ENCODE data around the gene CNKSR1. TPM values are rescaled to one million over a fixed set of nuclear protein-coding genes. Genes with fewer than 3 reads are reported as not detected.

Gene CNKSR1
- total and polyA plus RNA-seq, 2 of the 13 experiments (the other 11 are each of a cell fraction or from before 2014, with no cell fraction given), result 3.4 to 8.9 TPM

- TF ChIP-seq ZBTB21 (CRISPR knock-in tag; IDR thresholded peaks at IDR 0.05) (no peak), ATF5 (CRISPR knock-in tag; IDR thresholded peaks at IDR 0.05; ENCODE audit: low read depth) (no peak), ZFP41 (CRISPR knock-in tag; IDR thresholded peaks at IDR 0.05; ENCODE audit: borderline replicate concordance) (no peak), FLYWCH1 (CRISPR knock-in tag; IDR thresholded peaks at IDR 0.05) (no peak)
These were observed 8.1 kb upstream of the CNKSR1 start (continued) for GRCh38 chr1:26169198-26169554.

DNA sequence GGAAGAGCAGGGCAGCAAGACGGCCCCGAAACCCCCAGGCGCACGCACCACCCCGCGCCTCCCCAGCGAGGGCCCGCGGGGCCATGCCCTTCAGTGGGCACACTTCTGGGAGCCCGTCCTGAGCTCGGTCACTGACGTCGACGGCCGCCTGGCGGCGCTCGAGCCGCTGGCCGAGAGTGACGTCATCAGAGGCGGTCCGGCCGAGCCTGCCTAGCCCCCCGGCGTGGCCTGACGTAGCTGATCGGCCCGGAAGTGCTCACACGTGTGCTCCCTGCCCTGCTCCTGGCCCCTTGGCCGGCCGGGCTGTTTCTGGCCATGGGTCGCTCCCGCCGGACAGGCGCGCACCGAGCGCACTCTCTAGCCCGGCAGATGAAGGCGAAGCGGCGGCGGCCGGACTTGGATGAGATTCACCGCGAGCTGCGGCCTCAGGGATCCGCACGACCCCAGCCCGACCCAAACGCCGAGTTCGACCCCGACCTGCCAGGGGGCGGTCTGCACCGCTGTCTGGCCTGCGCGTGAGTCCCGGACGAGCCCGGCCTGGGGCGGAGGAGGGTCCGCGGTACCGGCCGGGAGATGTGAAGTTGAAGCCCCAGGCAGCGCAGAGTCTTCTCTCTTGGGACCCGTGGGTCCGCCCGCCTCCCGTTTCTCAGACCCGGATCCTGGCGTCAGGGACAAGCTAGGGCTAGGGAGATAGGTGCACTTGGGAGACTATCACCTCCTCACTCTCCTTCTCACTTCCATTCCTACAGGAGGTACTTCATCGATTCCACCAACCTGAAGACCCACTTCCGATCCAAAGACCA is 7.4 kb upstream of the CNKSR1 start, which contains the start of gene ZNF593:
Gene ZNF593 (plus strand): TSS at position 240 of the 803 bp plus-strand sequence. CDS start 76 bp downstream, at position 316.
- BruUV-seq (replicated peaks), result TSS peak; percentile 91
- CTCF ChIA-PET (ENCODE audit: low intra/inter-chr PET ratio, low total read pairs), result interaction anchor here (2.3 kb wide), 1 partner anchor 64 kb away, joined by 11 read pairs; the partner anchor contains the start of gene CEP85
- H4K20me1 ChIP-seq (ENCODE audit: insufficient read depth, low read length), result no peaks in the 10 kb centered on the region
- no peak for FAIRE-seq
- no peaks in the 10 kb centered on the region for H3K9me3 ChIP-seq (ENCODE audit: low read length)
- H3K36me3 ChIP-seq (replicated peaks in 1 of 2; ENCODE audit: control insufficient read depth in 1 of 2, insufficient read depth in 2 of 2, low read length in 2 of 2), result no peaks in the 10 kb centered on the region
- in situ Hi-C loops (cut with HindIII; ENCODE audit: extremely low pct_ligation_motif_present, low pct_unique_long_range_greater_than_20kb) (loop anchor here (10.0 kb wide), 1 partner anchor 275 kb away; no protein-coding TSS in a partner anchor), intact Hi-C loops (cut with micrococcal nuclease; ENCODE audit: unreplicated experiment) (loop anchor here (2.0 kb wide), 1 partner anchor 63 kb away; no protein-coding TSS in a partner anchor)
- H3K4me2 ChIP-seq (ENCODE audit: low read depth, low read length), result peak within 1 kb of the TSS; percentile 94
- POLR2A ChIA-PET, result interaction anchor here (0.6 to 1.6 kb wide), 12 partner anchors 9 to 350 kb away, joined by 3 to 31 read pairs (median 4); partner anchors contain the start of genes CEP85, DHDDS, MTFR1L and PDIK1L
- H2AFZ ChIP-seq (ENCODE audit: low read length), result peak within 1 kb of the TSS; percentile 57
- peak within 1 kb of the TSS; percentile 83 to 91 (median 90) for H3K4me3 ChIP-seq (replicated peaks in 1 of 3; ENCODE audit: insufficient read depth in 1 of 3, low read depth in 2 of 3, low read length in 3 of 3)
- peak; percentile 80 for DNase-seq (ENCODE audit: low spot score)
- H3K27ac ChIP-seq (ENCODE audit: extremely low read length, insufficient read depth, low read length), result peak within 1 kb of the TSS; percentile 60
- H3K27me3 ChIP-seq (ENCODE audit: control insufficient read depth in 1 of 2, insufficient read depth in 2 of 2, low read length in 2 of 2), result peaks cover 0 to 9% of the 10 kb centered on the region in 2 experiments; a peak in 4 of 5 replicates
- 0% methylated on average over 12 of the region's 76 CpGs for WGBS (ENCODE audit: low lambda C conversion rate)
- H3K4me1 ChIP-seq (ENCODE audit: insufficient read depth, low read length), result peaks cover 27% of the 10 kb centered on the region
- peak; percentile 93 for ATAC-seq
- H3K79me2 ChIP-seq (ENCODE audit: insufficient read depth, low read length), result peaks cover 7% of the 10 kb centered on the region
- H3K9ac ChIP-seq (ENCODE audit: insufficient read depth, low read depth, low read length), result peak within 1 kb of the TSS; percentile 88
- TF ChIP-seq ZNF354B (CRISPR knock-in tag; IDR thresholded peaks at IDR 0.05) (peak; percentile 89), ZNF503 (CRISPR knock-in tag; IDR thresholded peaks at IDR 0.05) (peak; percentile 77), NR2F6 (IDR thresholded peaks at IDR 0.05) (no peak), NR2F6 (CRISPR knock-in tag; IDR thresholded peaks at IDR 0.05) (peak; percentile 76), SOX5 (CRISPR knock-in tag; IDR thresholded peaks at IDR 0.05; ENCODE audit: borderline replicate concordance) (no peak), GTF2F1 (IDR thresholded peaks at IDR 0.05; ENCODE audit: low read length) (no peak), GABPA (IDR thresholded peaks at IDR 0.05; ENCODE audit: low read depth, low read length) (no peak), GABPA (CRISPR knock-in tag; IDR thresholded peaks at IDR 0.05; ENCODE audit: low read depth) (peak; percentile 86), ARID5B (CRISPR knock-in tag; IDR thresholded peaks at IDR 0.05) (peak; percentile 78), NR2F2 (IDR thresholded peaks at IDR 0.05; ENCODE audit: borderline replicate concordance, low read depth) (no peak), KLF13 (CRISPR knock-in tag; IDR thresholded peaks at IDR 0.05) (no peak), CHD2 (IDR thresholded peaks at IDR 0.05; ENCODE audit: low read depth, low read length) (no peak)
- TF ChIP-seq, protein P1, sequence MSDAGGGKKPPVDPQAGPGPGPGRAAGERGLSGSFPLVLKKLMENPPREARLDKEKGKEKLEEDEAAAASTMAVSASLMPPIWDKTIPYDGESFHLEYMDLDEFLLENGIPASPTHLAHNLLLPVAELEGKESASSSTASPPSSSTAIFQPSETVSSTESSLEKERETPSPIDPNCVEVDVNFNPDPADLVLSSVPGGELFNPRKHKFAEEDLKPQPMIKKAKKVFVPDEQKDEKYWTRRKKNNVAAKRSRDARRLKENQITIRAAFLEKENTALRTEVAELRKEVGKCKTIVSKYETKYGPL (CRISPR knock-in tag; IDR thresholded peaks at IDR 0.05), result peak; percentile 52; the same call in 1 of the 2 replicates

Data from HepG2 (cell line).